NCI-H460 (cell line): ENCODE measurements around the gene PUSL1. TPM values are rescaled to one million over a fixed set of nuclear protein-coding genes. Genes with fewer than 3 reads are reported as not detected.

Experiments used
- DNase-seq: peaks from one replicate; pipeline ENCODE4 v3.0.0-alpha.2; 2016; ENCODE audit warnings: low read depth; ENCODE audit errors: extremely low read depth
- total RNA-seq: library from RNA; depleted of rRNA; stranded (reverse); fragments of >200 nt; shearing (Covaris generic); gene quantifications from 2 replicates; pipeline ENCODE4 v1.2.3, GENCODE V29; 2014

Gene PUSL1
- total RNA-seq, 1 experiment from 2014 or later: 13.1 TPM

DNA sequence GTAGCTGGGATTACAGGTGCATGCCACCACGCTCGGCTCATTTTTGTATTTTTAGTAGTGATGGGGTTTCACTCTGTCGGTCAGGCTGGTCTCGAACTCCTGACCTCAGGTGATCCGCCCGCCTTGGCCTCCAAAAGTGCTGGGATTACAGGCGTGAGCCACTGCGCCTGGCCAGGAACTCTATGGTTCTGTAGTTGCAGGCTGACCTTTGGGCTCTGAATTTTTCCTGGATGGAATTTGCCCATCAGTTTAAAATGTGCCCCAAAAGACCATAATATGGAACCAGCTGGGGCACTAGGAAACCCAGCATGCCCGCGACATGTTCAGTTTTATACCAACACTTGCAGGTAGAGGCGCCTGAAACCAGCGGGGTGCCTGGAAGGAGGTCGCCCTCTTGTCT, 29.8 kb upstream of the PUSL1 start:
- no peak for DNase-seq

GRCh38 chr1:1279028-1279427, 29.4 kb upstream of the PUSL1 start:
- no peak for DNase-seq

DNA sequence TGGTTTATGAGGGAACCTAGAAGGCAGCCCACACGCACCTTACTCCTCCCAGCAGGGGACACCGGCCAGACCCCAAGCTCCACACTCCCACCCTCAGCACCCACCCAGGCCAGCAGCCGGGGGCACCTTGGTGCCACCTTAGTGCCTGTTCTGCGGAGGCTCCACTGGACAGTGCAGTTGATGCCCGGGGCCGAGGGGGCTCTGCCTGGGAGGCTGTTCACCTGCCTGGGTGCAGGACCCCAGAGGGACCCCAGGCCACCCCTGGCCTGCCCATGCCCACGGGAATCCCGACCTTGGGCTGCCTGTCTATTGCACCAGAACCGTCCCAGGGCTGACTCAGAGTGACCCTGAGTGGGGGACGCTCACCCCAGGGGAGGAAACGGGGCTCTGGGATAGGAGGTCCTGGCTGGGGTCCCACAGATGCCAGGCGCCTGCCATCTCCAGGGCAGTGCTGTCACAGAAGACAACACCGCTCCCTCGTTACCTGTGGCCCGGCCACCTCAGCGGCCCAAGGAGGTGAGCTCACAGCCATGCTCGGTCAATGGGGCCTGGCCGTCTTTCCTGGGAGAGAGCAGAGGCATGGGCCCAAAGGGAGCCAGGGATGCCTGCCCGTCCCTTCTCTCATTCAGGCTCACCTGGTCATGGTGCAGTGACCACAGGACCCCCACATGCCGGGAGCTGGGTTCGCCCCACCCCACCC, 27.5 kb upstream of the PUSL1 start:
- DNase-seq: no peak

DNA sequence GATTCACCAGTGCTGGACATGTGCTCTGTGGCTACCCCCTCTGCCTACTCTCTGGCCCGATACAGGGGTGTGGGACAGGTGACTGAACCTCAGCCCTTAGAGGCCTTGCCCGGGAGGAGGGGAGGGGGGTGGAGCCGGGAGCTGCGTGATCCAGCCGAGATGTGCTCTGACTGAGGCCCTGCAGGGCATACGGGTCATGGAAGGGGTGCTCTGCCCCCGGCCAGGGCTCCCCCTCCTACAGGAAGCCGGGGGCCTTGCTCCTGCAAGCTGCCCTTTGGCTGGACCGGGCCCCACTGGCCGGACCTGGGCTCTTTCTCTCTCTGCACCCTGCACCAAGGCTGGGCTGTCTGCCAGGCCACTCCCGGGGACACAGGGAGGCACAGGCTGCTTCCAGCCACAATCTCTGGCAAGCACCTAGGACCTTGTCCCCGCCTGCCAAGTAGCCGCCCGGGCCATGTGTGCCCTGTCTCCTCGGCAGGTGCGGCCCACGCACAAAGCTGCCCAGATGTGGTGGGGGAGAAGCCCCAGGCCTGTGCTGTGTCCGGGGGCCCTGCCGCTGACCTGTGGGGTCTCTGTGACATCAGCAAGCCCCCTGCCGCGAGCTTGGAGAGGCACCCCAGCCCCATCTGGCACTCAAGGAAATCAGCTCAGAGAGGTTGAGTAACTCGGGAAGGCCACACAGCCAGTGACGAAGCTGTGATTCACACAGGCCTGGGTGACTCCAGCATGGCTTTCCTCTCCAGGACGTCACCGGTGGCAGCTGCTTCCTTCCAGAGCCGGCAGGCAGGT, 26.7 kb upstream of the PUSL1 start:
- no peak for DNase-seq

DNA sequence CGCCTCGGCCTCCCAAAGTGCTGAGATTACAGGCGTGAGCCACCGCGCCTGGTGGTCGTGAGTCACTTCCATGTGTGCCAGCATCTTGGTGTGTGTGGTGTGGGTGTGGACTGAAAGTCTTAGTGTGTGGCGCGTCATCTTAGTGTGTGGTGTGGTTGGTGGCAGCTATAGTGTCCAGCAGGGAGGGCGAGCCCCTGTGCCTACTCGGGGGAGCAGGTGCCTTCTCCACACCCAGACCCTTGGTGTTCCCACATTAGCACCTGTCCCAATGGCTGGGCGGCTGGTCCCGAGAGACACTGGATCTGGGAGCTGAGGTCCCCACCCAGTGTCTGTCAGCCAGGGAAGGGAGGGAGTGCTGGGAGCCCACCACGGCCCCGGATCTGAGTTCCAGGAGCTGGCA, 25.4 kb upstream of the PUSL1 start:
- no peak for DNase-seq

GRCh38 chr1:1283821-1284220, 24.6 kb upstream of the PUSL1 start:
- DNase-seq: no peak

DNA sequence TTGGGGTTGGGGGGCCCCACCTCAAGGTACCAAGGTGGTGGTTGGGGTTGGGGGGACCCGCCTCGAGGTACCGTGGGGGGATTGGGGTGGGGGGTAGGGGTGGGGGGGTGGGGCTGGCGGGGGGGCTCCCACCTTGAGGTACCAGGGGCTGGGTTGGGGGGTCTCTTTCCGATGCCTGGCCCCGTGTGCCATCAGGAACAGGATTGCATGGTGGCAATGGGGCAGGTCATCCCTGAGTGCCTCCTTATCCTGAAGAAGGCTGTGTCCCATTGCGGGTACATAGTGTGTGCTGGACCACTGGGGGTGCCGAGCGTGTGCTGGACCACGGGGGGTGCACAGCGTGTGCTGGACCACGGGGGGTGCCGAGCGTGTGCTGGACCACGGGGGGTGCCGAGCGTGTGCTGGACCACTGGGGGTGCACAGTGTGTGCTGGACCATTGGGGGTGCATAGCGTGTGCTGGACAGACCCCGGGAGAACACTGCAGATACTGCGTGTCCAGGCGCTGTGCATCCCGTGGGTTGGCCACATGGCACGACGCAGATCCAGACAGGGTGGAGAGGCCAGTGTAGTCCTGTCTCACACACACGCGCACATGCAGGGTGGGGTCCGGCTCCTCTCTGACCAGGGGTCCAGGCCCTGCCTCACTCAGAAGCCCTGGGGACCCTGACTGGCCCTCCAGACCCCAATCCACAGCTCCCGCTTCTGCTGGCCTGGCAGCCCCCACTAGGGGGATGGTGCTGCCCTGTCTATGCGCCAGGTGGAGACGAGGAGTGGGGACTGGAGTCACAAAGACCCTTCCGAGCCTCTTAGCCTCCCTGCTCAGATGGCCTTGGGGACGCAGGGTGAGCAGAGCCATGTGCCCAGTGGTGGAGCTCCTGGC, 23.9 kb upstream of the PUSL1 start:
- DNase-seq: no peak

- DNase-seq: no peak
These were observed 23.3 kb upstream of the PUSL1 start for GRCh38 chr1:1285102-1285571.

- DNase-seq: no peak
These were observed 22.6 kb upstream of the PUSL1 start for GRCh38 chr1:1285611-1286311.

DNA sequence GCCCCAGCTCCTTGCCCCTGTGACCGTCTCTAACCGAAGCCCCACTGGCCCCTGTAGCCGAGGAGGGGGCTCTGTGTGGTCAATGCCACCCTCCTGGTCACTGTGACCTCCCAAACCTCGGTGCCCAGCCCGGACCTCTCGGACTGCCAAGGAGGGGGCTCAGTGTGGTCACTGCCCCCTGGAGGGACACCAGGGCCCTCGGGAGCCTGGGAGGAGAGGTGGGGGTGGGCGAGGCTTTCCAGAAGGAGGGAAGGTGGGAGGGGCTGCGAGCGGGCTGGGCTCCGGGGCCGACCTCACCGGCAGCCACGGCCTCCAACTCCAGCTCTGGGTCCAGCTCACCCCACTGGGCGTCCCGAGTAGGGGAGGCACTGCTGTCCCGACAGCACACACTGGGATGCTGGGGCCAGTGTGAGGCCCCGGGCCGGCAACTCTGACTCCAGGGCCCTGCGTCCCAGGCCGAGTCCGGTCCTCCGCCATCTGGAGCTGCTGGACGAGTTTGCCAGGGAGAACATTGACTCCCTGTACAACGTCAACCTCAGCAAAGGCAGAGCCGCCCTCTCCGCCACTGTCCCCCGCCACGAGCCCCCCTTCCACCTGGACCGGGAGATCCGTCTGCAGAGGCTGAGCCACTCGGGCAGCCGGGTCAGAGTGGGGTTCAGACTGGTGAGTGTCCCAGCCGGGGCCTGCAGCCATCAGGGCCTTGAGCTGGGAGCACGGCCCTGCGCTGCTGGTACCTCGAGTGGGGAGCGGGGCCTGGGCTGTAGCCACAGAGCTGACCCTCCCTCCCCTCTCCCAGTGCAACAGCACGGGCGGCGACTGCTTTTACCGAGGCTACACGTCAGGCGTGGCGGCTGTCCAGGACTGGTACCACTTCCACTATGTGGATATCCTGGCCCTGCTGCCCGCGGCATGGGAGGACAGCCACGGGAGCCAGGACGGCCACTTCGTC, 21.8 kb upstream of the PUSL1 start:
- DNase-seq: no peak

- DNase-seq: no peak
These were observed 20.9 kb upstream of the PUSL1 start for GRCh38 chr1:1287288-1288110.

- DNase-seq: peak; percentile 55
These were observed 18.1 kb upstream of the PUSL1 start for GRCh38 chr1:1290238-1290731.

GRCh38 chr1:1291023-1291528, 17.3 kb upstream of the PUSL1 start:
- DNase-seq: no peak

GRCh38 chr1:1291548-1292441, 16.6 kb upstream of the PUSL1 start:
- peak; percentile 37 for DNase-seq

DNA sequence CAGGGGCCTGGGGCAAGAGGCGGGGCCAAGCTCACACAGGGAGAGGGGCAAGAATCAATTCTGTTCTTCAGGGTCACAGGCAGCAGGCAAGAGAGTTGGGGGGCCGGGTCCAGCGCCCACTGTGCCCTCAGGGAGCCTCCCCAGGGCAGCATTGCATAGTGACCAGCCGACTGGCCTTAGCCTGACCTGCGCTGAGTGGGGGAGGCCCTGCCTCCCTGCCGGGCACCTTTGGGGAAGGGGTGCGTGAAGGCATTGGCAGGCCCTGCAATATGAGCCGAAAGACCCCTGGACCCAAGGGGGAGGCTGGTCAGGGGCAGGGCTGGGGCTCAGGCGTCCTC, 16.0 kb upstream of the PUSL1 start:
- DNase-seq: no peak

GRCh38 chr1:1292851-1293250, 15.5 kb upstream of the PUSL1 start:
- DNase-seq: no peak
